Measurements from ENCODE around the gene ITPR2. TPM values are rescaled to one million over a fixed set of nuclear protein-coding genes. Genes with fewer than 3 reads are reported as not detected.

Gene ITPR2
- polyA plus RNA-seq, 1 experiment = 3.4 TPM

DNA sequence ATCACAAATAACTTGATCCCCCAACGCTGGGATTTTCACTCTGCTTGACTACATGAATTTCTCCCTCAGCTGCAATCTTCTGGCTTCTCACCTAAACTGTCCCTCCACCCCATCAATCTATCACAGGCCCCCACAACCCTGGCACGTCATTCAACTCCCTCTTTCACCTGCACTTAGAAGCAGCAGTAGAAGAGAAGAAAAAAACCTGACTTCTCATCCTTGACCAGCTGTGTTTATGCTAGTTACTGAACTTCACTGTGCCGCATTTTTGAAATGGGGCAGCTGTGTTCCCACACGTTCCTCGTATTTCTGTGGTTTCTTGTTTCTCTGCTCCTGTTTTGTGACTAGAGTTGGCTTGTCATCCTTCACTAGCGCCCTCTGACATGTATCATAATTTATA is 35.0 kb downstream of the ITPR2 start:
- peak; percentile 78 for DNase-seq (ENCODE audit: low read depth, low spot score)
- ChIA-PET POLR2A (no interaction called here), CTCF (interaction anchor here (0.6 to 1.2 kb wide), 3 partner anchors 40 to 1463 kb away, joined by 3 read pairs; no protein-coding TSS in a partner anchor)
- Histone ChIP-seq H3K9me3 (ENCODE audit: control insufficient read depth, insufficient read depth, low read length) (peaks cover 2% of the 10 kb centered on the region; the same call in 1 of the 2 replicates), H3K27ac (ENCODE audit: low read depth, low read length) (no peak overlapping the region), H3K4me3 (ENCODE audit: low read depth, low read length) (no peak overlapping the region), H3K27me3 (ENCODE audit: control insufficient read depth, insufficient read depth, low read length) (no peaks in the 10 kb centered on the region)
- TF ChIP-seq, protein P1, sequence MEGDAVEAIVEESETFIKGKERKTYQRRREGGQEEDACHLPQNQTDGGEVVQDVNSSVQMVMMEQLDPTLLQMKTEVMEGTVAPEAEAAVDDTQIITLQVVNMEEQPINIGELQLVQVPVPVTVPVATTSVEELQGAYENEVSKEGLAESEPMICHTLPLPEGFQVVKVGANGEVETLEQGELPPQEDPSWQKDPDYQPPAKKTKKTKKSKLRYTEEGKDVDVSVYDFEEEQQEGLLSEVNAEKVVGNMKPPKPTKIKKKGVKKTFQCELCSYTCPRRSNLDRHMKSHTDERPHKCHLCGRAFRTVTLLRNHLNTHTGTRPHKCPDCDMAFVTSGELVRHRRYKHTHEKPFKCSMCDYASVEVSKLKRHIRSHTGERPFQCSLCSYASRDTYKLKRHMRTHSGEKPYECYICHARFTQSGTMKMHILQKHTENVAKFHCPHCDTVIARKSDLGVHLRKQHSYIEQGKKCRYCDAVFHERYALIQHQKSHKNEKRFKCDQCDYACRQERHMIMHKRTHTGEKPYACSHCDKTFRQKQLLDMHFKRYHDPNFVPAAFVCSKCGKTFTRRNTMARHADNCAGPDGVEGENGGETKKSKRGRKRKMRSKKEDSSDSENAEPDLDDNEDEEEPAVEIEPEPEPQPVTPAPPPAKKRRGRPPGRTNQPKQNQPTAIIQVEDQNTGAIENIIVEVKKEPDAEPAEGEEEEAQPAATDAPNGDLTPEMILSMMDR (IDR thresholded peaks at IDR 0.05; ENCODE audit: low read depth, low read length) = no peak

DNA sequence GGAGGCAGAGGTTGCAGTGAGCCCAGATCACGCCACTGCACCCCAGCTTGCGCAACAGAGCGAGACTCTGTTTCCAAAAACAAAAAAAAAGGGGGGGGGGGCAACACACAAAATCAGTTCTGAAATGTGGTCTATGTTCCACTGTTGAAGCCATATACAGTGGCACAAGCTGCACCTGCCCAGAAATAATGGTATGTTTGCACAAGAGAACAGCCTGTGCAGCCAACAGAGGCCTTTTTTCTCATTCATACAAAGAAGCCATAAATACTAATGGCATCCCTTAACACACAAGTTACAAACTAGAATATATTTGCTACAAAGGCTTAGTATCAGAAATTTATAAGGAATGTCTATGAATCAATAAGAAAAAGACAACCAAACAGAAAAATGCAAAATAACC is 37.1 kb downstream of the ITPR2 start:
- Histone ChIP-seq H3K27ac (ENCODE audit: low read depth, low read length) (no peak overlapping the region), H3K27me3 (ENCODE audit: control insufficient read depth, insufficient read depth, low read length) (no peaks in the 10 kb centered on the region), H3K4me3 (ENCODE audit: low read depth, low read length) (no peak overlapping the region), H3K9me3 (ENCODE audit: control insufficient read depth, insufficient read depth, low read length) (peaks cover under 1% of the 10 kb centered on the region; the same call in 1 of the 2 replicates)
- TF ChIP-seq, protein P1 (IDR thresholded peaks at IDR 0.05; ENCODE audit: low read depth, low read length) = no peak
- no peak for DNase-seq (ENCODE audit: low read depth, low spot score)
- CTCF ChIA-PET = no interaction called here
- POLR2A ChIA-PET = no interaction called here

DNA sequence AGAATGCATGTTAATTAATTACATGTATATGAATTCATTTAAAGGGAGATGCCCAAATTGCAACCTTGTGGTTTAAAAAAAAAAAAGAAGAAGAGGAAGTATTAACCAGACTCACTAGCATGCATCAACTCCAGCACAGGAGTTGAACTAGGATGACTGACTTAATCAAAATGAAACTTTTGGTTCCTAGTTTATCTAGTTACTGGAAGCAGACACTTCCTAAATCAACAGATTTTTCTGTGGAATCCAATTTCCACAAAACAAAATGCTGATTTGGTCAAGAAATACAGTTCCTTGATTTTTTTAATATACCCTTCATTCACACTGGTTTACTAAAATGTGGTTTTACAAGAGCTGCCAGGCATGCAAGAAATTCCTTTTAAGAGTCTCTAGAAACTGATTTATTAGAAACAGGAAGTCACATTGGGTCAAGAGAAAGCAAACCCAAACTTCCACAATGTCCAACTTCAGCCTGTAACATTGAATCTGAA is 41.6 kb downstream of the ITPR2 start:
- POLR2A ChIA-PET = no interaction called here
- DNase-seq (ENCODE audit: low read depth, low spot score) = no peak
- TF ChIP-seq, protein P1 (IDR thresholded peaks at IDR 0.05; ENCODE audit: low read depth, low read length) = no peak
- Histone ChIP-seq H3K27ac (ENCODE audit: low read depth, low read length) (no peak overlapping the region), H3K4me3 (ENCODE audit: low read depth, low read length) (no peak overlapping the region), H3K9me3 (ENCODE audit: control insufficient read depth, insufficient read depth, low read length) (no peaks in the 10 kb centered on the region), H3K27me3 (ENCODE audit: control insufficient read depth, insufficient read depth, low read length) (no peaks in the 10 kb centered on the region)
- CTCF ChIA-PET = no interaction called here

DNA sequence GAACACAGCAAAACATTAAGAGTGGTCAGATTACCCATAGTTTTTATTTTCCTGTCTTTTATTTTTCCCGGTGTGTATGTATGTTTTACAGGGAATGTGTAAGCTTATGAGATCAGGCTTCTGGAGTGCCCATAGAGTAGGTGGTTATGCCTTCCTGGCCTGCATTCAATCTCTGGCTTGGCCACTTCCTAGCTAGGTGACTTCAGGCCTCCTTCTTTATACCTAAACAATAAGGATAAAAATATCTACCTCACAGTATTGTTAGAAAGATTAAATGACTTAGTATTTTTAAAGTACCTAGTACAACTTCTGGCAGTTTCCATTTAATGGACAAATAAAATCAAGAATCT is 42.4 kb downstream of the ITPR2 start:
- ChIA-PET POLR2A (no interaction called here), CTCF (no interaction called here)
- Histone ChIP-seq H3K27me3 (ENCODE audit: control insufficient read depth, insufficient read depth, low read length) (no peaks in the 10 kb centered on the region), H3K27ac (ENCODE audit: low read depth, low read length) (no peak overlapping the region), H3K4me3 (ENCODE audit: low read depth, low read length) (no peak overlapping the region), H3K9me3 (ENCODE audit: control insufficient read depth, insufficient read depth, low read length) (no peaks in the 10 kb centered on the region)
- no peak for DNase-seq (ENCODE audit: low read depth, low spot score)
- TF ChIP-seq, protein P1 (IDR thresholded peaks at IDR 0.05; ENCODE audit: low read depth, low read length) = no peak

DNA sequence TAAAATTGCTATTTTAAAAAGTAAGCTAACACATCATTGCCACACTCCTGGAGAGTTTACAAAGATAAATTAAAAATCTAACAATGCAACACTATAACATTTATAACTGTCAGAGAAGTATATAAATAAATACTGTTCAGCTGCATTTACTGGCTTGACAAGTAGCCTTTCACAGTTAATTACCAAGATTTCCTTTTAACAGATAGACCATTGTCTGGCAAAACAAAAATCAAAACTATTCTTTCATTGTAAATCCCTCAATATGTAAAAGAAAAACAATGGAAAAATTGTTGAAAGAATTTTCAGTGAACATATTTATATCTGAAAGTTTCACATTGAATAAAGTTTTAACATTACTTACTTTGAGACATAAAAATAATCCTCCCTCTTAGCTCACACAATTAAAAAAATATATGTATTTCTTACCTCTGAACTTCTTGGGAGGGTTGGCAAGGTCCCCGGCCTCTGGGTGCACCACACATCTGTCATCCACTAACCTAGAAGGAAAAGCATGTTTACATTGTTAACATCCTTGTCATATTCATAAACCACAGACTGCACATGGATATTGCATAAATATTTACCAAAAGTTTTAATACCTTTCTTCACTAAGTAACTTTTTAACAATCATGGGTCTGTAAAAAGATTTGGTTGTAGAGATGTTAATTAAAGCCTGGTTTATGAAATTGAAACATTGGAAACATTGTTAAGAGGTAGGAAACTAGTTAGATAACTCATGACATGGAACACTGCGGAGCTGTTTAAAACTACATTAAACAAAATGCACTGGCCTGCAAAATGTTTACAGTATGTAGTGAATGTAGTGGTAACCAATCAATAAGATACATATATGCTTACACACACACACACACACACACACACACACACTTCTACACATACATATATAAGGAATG is 43.0 kb downstream of the ITPR2 start:
- TF ChIP-seq, protein P1 (IDR thresholded peaks at IDR 0.05; ENCODE audit: low read depth, low read length) = no peak
- no peaks in the 10 kb centered on the region for H3K27me3 ChIP-seq (ENCODE audit: control insufficient read depth, insufficient read depth, low read length)
- H3K27ac ChIP-seq (ENCODE audit: low read depth, low read length) = no peak overlapping the region
- no peak for DNase-seq (ENCODE audit: low read depth, low spot score)
- no peaks in the 10 kb centered on the region for H3K9me3 ChIP-seq (ENCODE audit: control insufficient read depth, insufficient read depth, low read length)
- H3K4me3 ChIP-seq (ENCODE audit: low read depth, low read length) = no peak overlapping the region
- POLR2A ChIA-PET = interaction anchor here (1.0 kb wide), 1 partner anchor 42 kb away, joined by 5 read pairs; no protein-coding TSS in a partner anchor
- CTCF ChIA-PET = interaction anchor here (0.8 kb wide), 1 partner anchor 43 kb away, joined by 3 read pairs; the partner anchor contains the start of gene ITPR2
